ENCODE measurements around the gene IL20.

DNA sequence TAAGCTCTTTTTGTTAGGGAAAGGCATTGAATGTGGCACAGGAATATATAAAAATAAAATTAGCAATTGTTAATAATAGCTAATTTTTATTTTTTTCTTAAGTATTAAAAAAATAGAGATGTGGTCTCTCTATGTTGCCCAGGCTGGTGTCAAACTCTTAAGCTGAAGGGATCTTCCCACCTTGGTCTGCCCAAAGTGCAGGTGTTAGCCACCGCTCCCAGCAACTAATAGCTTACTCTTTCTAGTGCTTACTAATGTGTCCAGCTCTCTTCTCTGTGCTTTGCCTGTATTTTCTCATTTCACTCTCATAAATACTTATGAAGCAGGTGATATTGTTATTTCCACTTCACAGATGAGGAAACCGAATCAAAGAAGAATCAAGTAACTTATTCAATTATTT is 18.5 kb downstream of the IL20 start:
- TF ChIP-seq, protein P1, sequence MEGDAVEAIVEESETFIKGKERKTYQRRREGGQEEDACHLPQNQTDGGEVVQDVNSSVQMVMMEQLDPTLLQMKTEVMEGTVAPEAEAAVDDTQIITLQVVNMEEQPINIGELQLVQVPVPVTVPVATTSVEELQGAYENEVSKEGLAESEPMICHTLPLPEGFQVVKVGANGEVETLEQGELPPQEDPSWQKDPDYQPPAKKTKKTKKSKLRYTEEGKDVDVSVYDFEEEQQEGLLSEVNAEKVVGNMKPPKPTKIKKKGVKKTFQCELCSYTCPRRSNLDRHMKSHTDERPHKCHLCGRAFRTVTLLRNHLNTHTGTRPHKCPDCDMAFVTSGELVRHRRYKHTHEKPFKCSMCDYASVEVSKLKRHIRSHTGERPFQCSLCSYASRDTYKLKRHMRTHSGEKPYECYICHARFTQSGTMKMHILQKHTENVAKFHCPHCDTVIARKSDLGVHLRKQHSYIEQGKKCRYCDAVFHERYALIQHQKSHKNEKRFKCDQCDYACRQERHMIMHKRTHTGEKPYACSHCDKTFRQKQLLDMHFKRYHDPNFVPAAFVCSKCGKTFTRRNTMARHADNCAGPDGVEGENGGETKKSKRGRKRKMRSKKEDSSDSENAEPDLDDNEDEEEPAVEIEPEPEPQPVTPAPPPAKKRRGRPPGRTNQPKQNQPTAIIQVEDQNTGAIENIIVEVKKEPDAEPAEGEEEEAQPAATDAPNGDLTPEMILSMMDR (conservative IDR thresholded peaks at IDR 0.05; ENCODE audit: low read length) = no peak
- TF ChIP-seq EZH2phosphoT487 (IDR thresholded peaks at IDR 0.05; ENCODE audit: borderline replicate concordance, low read depth, low read length) = no peak

Data from OCI-LY7 (cell line).